IMR-90 (cell line): ENCODE results near the gene FSD1L. TPM values are rescaled to one million over a fixed set of nuclear protein-coding genes. Genes with fewer than 3 reads are reported as not detected.

ENCODE experiments used
- ATAC-seq: fragments of 200-7000 bp; cut with Tn5 transposase; 2 replicates; pipeline ENCODE4 v1.9.1; 2020; ENCODE audit warnings: low read depth, mild to moderate bottlenecking, moderate library complexity
- BruUV-seq: library from RNA; stranded (reverse); fragments of 400-500 nt; replicated peaks from 2 replicates; lab custom pipeline; 2021; lab: Mats Ljungman, UMichigan
- CTCF ChIA-PET: fragments of 300-600 bp; formaldehyde crosslinking; extraction: SDS; loops from one replicate; lab custom pipeline; 2021; ENCODE audit warnings: antibody characterized with exemption; lab: Yijun Ruan, JAX
- POLR2A ChIA-PET: fragments of 300-600 bp; sonication (Branson Sonifier 250); formaldehyde crosslinking; loops from one replicate; lab custom pipeline; 2022; ENCODE audit warnings: antibody characterized with exemption; ENCODE audit not compliant: unreplicated experiment; lab: Charles Lee
- DNase-seq: peaks from one replicate; pipeline ENCODE4 v3.0.0; 2013
- H2AFZ ChIP-seq: replicated peaks from 2 replicates; pipeline ENCODE3; 2013; ENCODE audit warnings: low read length, mild to moderate bottlenecking; ENCODE audit not compliant: poor library complexity
- H2AK5ac ChIP-seq: 2 replicates; pipeline ENCODE4 v1.6.1; 2013; ENCODE audit warnings: low read depth, low read length, inconsistent platforms
- H2AK9ac ChIP-seq: replicated peaks from 2 replicates; pipeline ENCODE3; 2013; ENCODE audit warnings: mild to moderate bottlenecking, low read depth, low read length, moderate library complexity; ENCODE audit not compliant: poor library complexity
- H2BK120ac ChIP-seq: 2 replicates; pipeline ENCODE4 v1.6.1; 2013; ENCODE audit warnings: low read depth, low read length, inconsistent platforms
- H2BK15ac ChIP-seq: 3 replicates; pipeline ENCODE4 v1.6.1; 2013; ENCODE audit warnings: low read depth, low read length, inconsistent platforms
- H2BK20ac ChIP-seq: 2 replicates; pipeline ENCODE4 v1.6.1; 2013; ENCODE audit warnings: low read depth, mild to moderate bottlenecking, inconsistent platforms, low read length, moderate library complexity
- H2BK5ac ChIP-seq: 2 replicates; pipeline ENCODE4 v1.6.1; 2013; ENCODE audit warnings: mild to moderate bottlenecking, low read depth, low read length, inconsistent platforms; ENCODE audit not compliant: poor library complexity, severe bottlenecking
- H3K14ac ChIP-seq: replicated peaks from 2 replicates; pipeline ENCODE4 v1.6.1; 2013; ENCODE audit warnings: low read depth, low read length, inconsistent platforms
- H3K18ac ChIP-seq: 2 replicates; pipeline ENCODE4 v1.6.1; 2013; ENCODE audit warnings: low read depth, low read length, control low read depth
- H3K23ac ChIP-seq: 2 replicates; pipeline ENCODE4 v1.6.1; 2013; ENCODE audit warnings: low read depth, low read length, inconsistent platforms
- H3K27ac ChIP-seq: 2 replicates; pipeline ENCODE4 v1.5.1; 2013; ENCODE audit warnings: mild to moderate bottlenecking, control low read depth, low read length; ENCODE audit not compliant: insufficient read depth
- H3K27me3 ChIP-seq: 2 replicates; pipeline ENCODE4 v1.6.1; 2013; ENCODE audit warnings: low read length; ENCODE audit not compliant: control insufficient read depth, insufficient read depth
- H3K36me3 ChIP-seq: 2 replicates; pipeline ENCODE4 v1.6.1; 2013; ENCODE audit warnings: low read length, mixed read lengths; ENCODE audit not compliant: control insufficient read depth, insufficient read depth
- H3K4ac ChIP-seq: 2 replicates; pipeline ENCODE4 v1.6.1; 2013; ENCODE audit warnings: low read depth, low read length, inconsistent platforms
- H3K4me1 ChIP-seq: 2 replicates; pipeline ENCODE4 v1.6.1; 2013; ENCODE audit warnings: low read length, mixed read lengths; ENCODE audit not compliant: control insufficient read depth, insufficient read depth
- H3K4me2 ChIP-seq: 2 replicates; pipeline ENCODE4 v1.6.1; 2013; ENCODE audit warnings: low read depth, mild to moderate bottlenecking, control low read depth, low read length, moderate library complexity
- H3K4me3 ChIP-seq: 2 replicates; pipeline ENCODE4 v1.5.1; 2013; ENCODE audit warnings: low read depth, mild to moderate bottlenecking, control low read depth, low read length, moderate library complexity; ENCODE audit not compliant: insufficient read depth
- H3K56ac ChIP-seq: 2 replicates; pipeline ENCODE4 v1.6.1; 2013; ENCODE audit warnings: low read length, inconsistent platforms; ENCODE audit not compliant: insufficient read depth; ENCODE audit errors: extremely low read depth
- H3K79me1 ChIP-seq, 2 experiments: 2 replicates each; pipeline ENCODE4 v1.6.1; 2013; ENCODE audit warnings: low read length in 2 of 2, inconsistent platforms in 1 of 2, low read depth in 1 of 2
- H3K9ac ChIP-seq: 2 replicates; pipeline ENCODE4 v1.6.1; 2013; ENCODE audit warnings: low read depth, low read length, control low read depth
- H3K9me1 ChIP-seq: 2 replicates; pipeline ENCODE4 v1.6.1; 2013; ENCODE audit warnings: low read length, inconsistent platforms; ENCODE audit not compliant: insufficient read depth
- H3K9me3 ChIP-seq: 2 replicates; pipeline ENCODE4 v1.6.1; 2013; ENCODE audit warnings: low read length; ENCODE audit not compliant: control insufficient read depth, insufficient read depth
- H4K20me1 ChIP-seq: 2 replicates; pipeline ENCODE4 v1.6.1; 2013; ENCODE audit warnings: low read length, inconsistent platforms; ENCODE audit not compliant: insufficient read depth
- H4K5ac ChIP-seq: 2 replicates; pipeline ENCODE4 v1.6.1; 2013; ENCODE audit warnings: mild to moderate bottlenecking, low read depth, low read length, control low read depth
- H4K8ac ChIP-seq, 2 experiments: 2 replicates each; pipeline ENCODE4 v1.6.1; 2013; ENCODE audit warnings: low read depth in 2 of 2, low read length in 2 of 2, control low read depth in 1 of 2, inconsistent platforms in 1 of 2
- H4K91ac ChIP-seq: 2 replicates; pipeline ENCODE4 v1.6.1; 2013; ENCODE audit warnings: low read depth, low read length, inconsistent platforms; ENCODE audit not compliant: insufficient read depth
- CEBPB ChIP-seq: IDR thresholded peaks from 2 replicates; pipeline ENCODE4 v1.6.1; 2012; ENCODE audit warnings: low read depth, low read length, improper control_type of control experiment
- CTCF ChIP-seq: conservative IDR thresholded peaks from 2 replicates; pipeline ENCODE4 v1.5.1; 2012; ENCODE audit warnings: mild to moderate bottlenecking, low read depth, low read length, improper control_type of control experiment
- RFX5 ChIP-seq: IDR thresholded peaks from 2 replicates; pipeline ENCODE4 v1.8.0; 2012; ENCODE audit warnings: low read depth, mild to moderate bottlenecking, low read length, moderate library complexity
- WGBS, 2 experiments: methylation state at CpG; one replicate each; pipeline versions ENCODE4 v1.1.5 to v1.1.7; 2013; ENCODE audit warnings: missing lambda C conversion rate in 2 of 2; ENCODE audit not compliant: insufficient read length in 1 of 2; ENCODE audit errors: extremely low coverage in 2 of 2; 5-methylcytosine and 5-hydroxymethylcytosine counted together
- dilution Hi-C: fragments of 300-500 bp; cut with HindIII; formaldehyde crosslinking; loops from one replicate; pipeline ENCODE4 v1.14.3; 2018; ENCODE audit warnings: low sequenced_read_pairs; ENCODE audit not compliant: unreplicated experiment
- in situ Hi-C: fragments of 300-500 bp; cut with MboI; formaldehyde crosslinking; loops from 3 replicates; pipeline ENCODE4 v1.14.3; 2019; ENCODE audit warnings: low sequenced_read_pairs, inconsistent platforms, mixed read lengths
- intact Hi-C: fragments of 100-400 bp; cut with micrococcal nuclease; formaldehyde crosslinking; loops from 2 replicates; pipeline ENCODE4 v1.10.0; 2022
- polyA plus RNA-seq, 3 experiments: library from polyadenylated mRNA; depleted of rRNA; stranded (reverse); fragments of >200 nt; gene quantifications; 2 replicates each; pipeline ENCODE4 v1.2.3, GENCODE V29; 2012; ENCODE audit warnings: low replicate concordance in 1 of 3
- total RNA-seq: library from RNA; depleted of rRNA; stranded (reverse); fragments of >200 nt; gene quantifications from 2 replicates; pipeline ENCODE4 v1.2.3, GENCODE V29; 2012

FSD1L gene
- total and polyA plus RNA-seq, 2 of the 4 experiments (the other 2 are of a cell fraction): 1.4 to 2.9 TPM

GRCh38 chr9:105457560-105458294, 9.9 kb downstream of the FSD1L start:
- Histone ChIP-seq H2BK5ac (no peak overlapping the region), H3K23ac (no peak overlapping the region), H3K4me3 (no peak overlapping the region), H4K5ac (no peak overlapping the region), H2AK5ac (peak overlapping the region; percentile 24; the same call in 1 of the 2 replicates), H4K20me1 (peaks cover 29% of the 10 kb centered on the region), H2BK15ac (no peak overlapping the region), H2BK120ac (no peak overlapping the region), H3K36me3 (peaks cover 6% of the 10 kb centered on the region), H4K91ac (no peak overlapping the region), H3K4ac (no peak overlapping the region), H3K27ac (no peak overlapping the region), H3K14ac (no peak overlapping the region), H2AFZ (no peak overlapping the region), H3K56ac (no peak overlapping the region), H2BK20ac (no peak overlapping the region), H3K9ac (no peak overlapping the region), H3K4me1 (peaks cover 4% of the 10 kb centered on the region), H3K4me2 (no peak overlapping the region), H3K9me3 (peaks cover 5% of the 10 kb centered on the region; the same call in 1 of the 2 replicates), H3K27me3 (no peaks in the 10 kb centered on the region), H3K79me1 (peaks cover 40 to 52% of the 10 kb centered on the region in 2 experiments), H3K18ac (no peak overlapping the region), H3K9me1 (peaks cover 5% of the 10 kb centered on the region; the same call in 1 of the 2 replicates), H2AK9ac (no peak overlapping the region), H4K8ac (no peak overlapping the region)
- no peak for DNase-seq
- TF ChIP-seq CEBPB (no peak), RFX5 (no peak), CTCF (no peak)
- ChIA-PET POLR2A (no interaction called here), CTCF (interaction anchor here (1.0 kb wide), 1 partner anchor 26 kb away, joined by 3 read pairs; no protein-coding TSS in a partner anchor)
- dilution Hi-C loops (no loop called here), in situ Hi-C loops (no loop called here), intact Hi-C loops (no loop called here)
- no peak for ATAC-seq
- no TSS peak for BruUV-seq
- 100% methylated on average over 4 of the region's 15 CpGs; no CpG with 5 or more reads in 1 of the 2 experiments for WGBS, 2 experiments
